ENCODE results near the gene MICAL1.

Gene MICAL1

GRCh38 chr6:109436041-109436440 is 19.5 kb downstream of the MICAL1 start:
- DNase-seq (ENCODE audit: low spot score): no peak

- no peak for DNase-seq (ENCODE audit: low spot score)
Observed at GRCh38 chr6:109434456-109434855, 21.1 kb downstream of the MICAL1 start.

- DNase-seq (ENCODE audit: low spot score): no peak
Observed at GRCh38 chr6:109429496-109429895, 26.1 kb downstream of the MICAL1 start.

- no peak for DNase-seq (ENCODE audit: low spot score)
Observed at GRCh38 chr6:109428889-109429477, 26.6 kb downstream of the MICAL1 start.

GRCh38 chr6:109424946-109425345 is 30.6 kb downstream of the MICAL1 start:
- DNase-seq (ENCODE audit: low spot score): no peak

GRCh38 chr6:109421184-109421583 is 34.4 kb downstream of the MICAL1 start:
- no peak for DNase-seq (ENCODE audit: low spot score)

GRCh38 chr6:109420751-109421150 is 34.8 kb downstream of the MICAL1 start:
- DNase-seq (ENCODE audit: low spot score): no peak

- no peak for DNase-seq (ENCODE audit: low spot score)
Observed at GRCh38 chr6:109417646-109418045, 37.9 kb downstream of the MICAL1 start.

- no peak for DNase-seq (ENCODE audit: low spot score)
Observed at GRCh38 chr6:109411034-109411433, 44.5 kb downstream of the MICAL1 start.

- DNase-seq (ENCODE audit: low spot score): no peak
Observed at GRCh38 chr6:109406196-109406595, 49.4 kb downstream of the MICAL1 start.

GRCh38 chr6:109397020-109397419 is 58.6 kb downstream of the MICAL1 start:
- DNase-seq (ENCODE audit: low spot score): no peak

GRCh38 chr6:109396046-109396718 is 59.4 kb downstream of the MICAL1 start:
- DNase-seq (ENCODE audit: low spot score): no peak

Measured in hematopoietic multipotent progenitor cell treated with erythropoietin and hydrocortisone succinate and interleukin-3 and kit ligand, for 15 days (in vitro differentiated cells).